Femur (tissue), 1 donor: ENCODE data around the gene GMDS.
A peak's percentile ranks its signal among the peaks of the same experiment; 100 is the strongest.

Source experiments
- DNase-seq: peaks from one replicate; pipeline ENCODE4 v3.0.0-alpha.2; 2017

Gene GMDS

GRCh38 chr6:1663511-1663910 is 581.9 kb downstream of the GMDS start:
- DNase-seq: no peak

DNA sequence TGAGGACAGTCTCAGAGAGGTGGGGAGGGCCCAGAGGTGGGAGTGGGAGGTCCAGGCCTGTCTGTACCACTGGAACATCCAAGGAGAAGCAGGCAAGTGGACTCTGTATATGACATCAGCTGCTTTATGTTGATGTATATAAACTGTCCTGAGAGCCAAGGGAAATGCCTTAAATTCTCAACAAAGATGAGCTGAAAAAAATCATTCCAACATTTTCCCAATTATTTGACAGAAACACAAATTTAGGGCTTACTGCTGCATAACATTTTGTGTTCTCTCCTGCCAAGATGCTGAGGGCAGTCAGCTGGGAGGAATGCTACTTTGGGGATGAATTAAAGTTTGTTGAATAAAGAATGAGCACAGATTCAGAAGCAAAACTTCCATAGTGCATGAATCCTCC is 582.9 kb downstream of the GMDS start:
- no peak for DNase-seq

GRCh38 chr6:1659816-1660215 is 585.6 kb downstream of the GMDS start:
- no peak for DNase-seq

- no peak for DNase-seq
Measured at GRCh38 chr6:1658212-1659005, 587.0 kb downstream of the GMDS start.

DNA sequence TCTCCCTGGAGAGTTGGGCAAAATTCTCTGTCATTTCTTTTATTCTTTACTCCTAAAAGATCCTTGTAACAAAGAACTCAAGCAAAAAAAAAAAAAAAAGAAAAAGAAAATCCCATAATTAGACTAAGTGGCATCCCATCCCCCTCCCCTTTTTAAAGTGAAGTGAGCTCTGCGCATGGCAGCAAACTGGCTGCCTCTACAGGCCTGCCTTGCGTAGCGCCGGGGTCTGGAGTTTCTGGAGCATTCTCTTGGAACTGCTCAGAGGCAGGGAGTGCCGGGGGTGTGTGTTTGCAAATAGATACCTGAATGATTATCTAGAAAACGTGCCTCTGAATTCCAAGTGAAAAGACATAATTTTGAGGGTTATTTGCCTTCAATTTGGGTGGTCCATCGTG is 587.6 kb downstream of the GMDS start:
- no peak for DNase-seq

GRCh38 chr6:1657116-1657770 is 588.2 kb downstream of the GMDS start:
- DNase-seq: no peak

GRCh38 chr6:1654054-1654453 is 591.4 kb downstream of the GMDS start:
- no peak for DNase-seq

GRCh38 chr6:1652842-1653241 is 592.6 kb downstream of the GMDS start:
- DNase-seq: no peak

DNA sequence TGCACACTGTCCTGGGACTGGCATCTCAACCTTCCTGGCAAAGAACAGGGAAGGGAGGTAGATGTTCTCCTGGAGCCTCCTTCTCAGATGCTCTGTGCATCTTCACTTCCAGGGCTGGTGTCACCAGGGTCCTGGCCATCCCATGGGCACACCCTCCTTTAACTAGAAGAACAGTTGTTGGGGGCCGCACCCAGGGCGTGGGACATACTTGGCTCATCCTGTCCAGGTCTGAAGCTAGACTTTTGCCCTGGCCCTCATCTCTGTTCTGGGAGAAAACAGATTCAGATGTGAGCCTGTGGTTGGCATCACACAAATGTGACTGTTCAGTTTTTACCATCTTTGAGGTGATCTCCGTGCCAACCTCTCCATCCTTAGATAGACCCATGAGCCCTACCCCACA is 594.0 kb downstream of the GMDS start:
- DNase-seq: no peak

- no peak for DNase-seq
Measured at GRCh38 chr6:1645466-1646185, 599.8 kb downstream of the GMDS start.

DNA sequence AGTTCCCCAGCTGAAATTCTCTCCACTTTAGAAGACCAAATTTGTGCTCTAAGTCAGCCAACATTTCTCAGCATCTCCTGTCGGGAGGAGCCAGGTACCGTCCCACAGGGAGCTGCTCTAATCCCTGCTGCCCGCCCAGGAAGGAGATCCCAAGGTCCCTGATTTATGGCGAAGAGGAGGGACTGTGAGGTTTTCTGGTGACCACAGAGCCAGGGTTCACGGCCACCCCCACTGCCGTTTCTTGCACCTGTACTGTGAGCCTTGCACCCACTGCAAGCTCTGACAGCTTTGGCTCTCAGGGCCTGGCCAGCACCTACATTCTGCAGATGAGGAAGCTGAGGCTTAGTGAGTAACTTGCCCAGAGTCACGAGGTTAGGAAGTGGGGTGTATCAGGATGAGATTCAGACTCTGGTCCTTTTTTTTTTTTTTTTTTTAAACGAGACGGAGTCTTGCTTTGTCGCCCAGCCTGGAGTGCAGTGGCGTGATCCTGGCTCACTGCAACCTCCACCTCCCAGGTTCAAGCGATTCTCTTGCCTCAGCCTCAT is 600.8 kb downstream of the GMDS start:
- no peak for DNase-seq

DNA sequence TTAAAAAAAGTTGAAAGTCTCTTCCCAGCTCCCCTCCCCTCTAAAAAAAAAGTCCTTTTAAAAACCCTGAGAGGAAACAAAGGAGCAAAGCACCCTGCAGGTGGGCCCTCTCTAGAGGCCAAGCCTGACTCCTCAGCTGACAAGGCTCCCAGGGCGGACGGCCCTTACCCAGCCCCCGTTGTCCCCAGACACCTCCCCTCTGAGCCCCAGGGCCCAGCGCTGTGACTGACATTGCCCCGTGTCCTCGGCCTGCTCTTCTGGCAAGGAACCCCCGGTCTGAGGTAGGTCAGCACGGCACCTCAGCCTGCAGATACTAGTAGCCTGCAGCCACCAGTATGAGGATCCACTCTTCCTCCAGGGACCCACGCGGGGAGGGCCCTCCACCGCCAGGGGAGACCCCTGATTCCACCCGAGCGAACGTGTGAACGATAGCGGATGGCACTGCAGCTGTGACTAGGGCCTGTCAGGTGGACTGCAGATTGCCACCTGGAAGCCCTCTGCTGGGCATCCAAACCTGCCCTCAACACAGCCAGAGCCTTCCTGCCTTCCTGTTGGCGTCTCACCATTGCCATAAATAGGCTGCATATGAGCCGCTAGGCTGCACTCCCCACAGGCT is 601.5 kb downstream of the GMDS start:
- no peak for DNase-seq

GRCh38 chr6:1643111-1643510 is 602.3 kb downstream of the GMDS start:
- no peak for DNase-seq

- DNase-seq: no peak
Measured at GRCh38 chr6:1641343-1641885, 604.0 kb downstream of the GMDS start.

DNA sequence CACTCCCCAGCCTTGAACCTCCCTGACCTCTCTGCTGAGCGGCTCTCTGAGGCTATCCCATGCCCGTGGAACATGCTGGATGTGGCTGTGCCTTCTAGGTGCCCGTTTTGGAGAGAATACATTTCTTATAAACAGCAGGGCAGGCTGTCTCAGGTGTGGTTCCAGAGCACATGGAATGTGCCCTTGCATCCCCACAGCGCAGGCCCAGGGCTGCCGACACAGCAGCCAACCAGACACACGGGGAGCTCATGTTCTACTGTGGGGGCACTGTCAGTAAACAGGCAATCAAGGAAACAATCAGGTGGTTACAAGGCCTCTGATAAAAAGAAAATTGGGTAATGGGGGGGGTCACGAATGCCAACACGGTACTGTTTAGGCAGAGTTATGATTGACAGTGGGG is 604.9 kb downstream of the GMDS start:
- no peak for DNase-seq

- no peak for DNase-seq
Measured at GRCh38 chr6:1639430-1639829, 606.0 kb downstream of the GMDS start.

GRCh38 chr6:1636971-1637871 is 608.2 kb downstream of the GMDS start:
- no peak for DNase-seq

- no peak for DNase-seq
Measured at GRCh38 chr6:1636272-1636825, 609.1 kb downstream of the GMDS start.

DNA sequence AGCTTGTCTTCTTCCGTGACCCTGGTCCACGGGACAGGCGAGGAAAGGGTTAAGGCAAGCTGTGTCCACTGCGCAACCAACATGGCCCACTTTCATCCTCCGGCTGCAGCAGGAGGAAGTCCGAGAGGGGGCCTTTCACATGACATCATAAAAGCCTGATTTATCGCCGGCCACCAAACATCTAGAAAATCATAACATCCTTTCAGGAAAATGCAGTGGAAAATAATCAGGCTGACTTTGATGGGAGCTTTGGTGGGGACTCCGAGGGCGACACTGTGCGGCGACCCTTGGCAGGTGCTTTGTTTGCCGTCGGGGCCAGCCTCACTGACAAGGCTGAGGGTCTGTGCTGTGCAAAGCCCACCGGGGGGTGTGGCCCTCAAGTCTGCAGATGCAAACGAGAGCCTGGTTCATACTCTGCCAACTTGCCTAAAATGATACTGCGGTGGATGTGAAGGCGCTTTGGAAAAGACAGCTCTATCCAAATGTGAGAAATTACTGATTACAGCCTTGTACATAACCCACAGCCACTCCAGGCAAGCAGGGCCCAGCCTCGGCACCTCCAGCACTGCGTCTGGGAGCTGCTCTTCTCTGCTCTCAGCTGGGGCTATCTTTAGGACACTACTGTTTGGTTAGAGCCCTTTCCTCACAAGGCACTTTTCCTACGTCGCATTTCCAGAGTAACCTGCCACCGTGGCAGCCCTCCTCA is 609.9 kb downstream of the GMDS start:
- peak; percentile 38 for DNase-seq

- DNase-seq: no peak
Measured at GRCh38 chr6:1634081-1634480, 611.3 kb downstream of the GMDS start.
